Loucy (cell line): ENCODE measurements around the gene LSR.

Source experiments
- EZH2phosphoT487 ChIP-seq: fragments of 200-600 bp; IDR thresholded peaks from 2 replicates; pipeline ENCODE4 v1.6.1; 2018; ENCODE audit warnings: antibody characterized with exemption, mild to moderate bottlenecking, moderate library complexity, borderline replicate concordance
- TF ChIP-seq, protein P1 (sequence below): fragments of 200-600 bp; sonication (generic); conservative IDR thresholded peaks from 2 replicates; pipeline ENCODE4 v1.5.1; 2014; ENCODE audit warnings: mild to moderate bottlenecking, antibody characterized with exemption, low read length

DNA sequence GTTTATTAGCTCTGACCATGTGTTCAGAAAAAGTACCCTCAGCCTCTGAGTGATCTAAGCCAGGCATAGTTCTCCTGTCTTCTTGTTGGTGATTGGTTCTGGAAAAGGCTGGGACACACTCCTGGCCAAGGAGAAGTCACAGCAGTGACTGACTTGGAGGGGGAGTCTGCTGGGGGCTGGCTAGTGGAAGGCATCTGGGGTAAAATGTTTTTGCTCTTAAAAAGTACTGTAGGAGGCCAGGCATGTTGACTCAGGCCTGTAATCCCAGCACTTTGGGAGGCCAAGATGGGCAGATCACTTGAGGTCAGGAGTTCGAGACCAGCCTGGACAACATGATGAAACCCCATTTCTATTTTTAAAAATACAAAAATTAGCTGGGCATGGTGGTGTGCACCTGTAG lies 41.9 kb upstream of the LSR start:
- TF ChIP-seq, protein P1, sequence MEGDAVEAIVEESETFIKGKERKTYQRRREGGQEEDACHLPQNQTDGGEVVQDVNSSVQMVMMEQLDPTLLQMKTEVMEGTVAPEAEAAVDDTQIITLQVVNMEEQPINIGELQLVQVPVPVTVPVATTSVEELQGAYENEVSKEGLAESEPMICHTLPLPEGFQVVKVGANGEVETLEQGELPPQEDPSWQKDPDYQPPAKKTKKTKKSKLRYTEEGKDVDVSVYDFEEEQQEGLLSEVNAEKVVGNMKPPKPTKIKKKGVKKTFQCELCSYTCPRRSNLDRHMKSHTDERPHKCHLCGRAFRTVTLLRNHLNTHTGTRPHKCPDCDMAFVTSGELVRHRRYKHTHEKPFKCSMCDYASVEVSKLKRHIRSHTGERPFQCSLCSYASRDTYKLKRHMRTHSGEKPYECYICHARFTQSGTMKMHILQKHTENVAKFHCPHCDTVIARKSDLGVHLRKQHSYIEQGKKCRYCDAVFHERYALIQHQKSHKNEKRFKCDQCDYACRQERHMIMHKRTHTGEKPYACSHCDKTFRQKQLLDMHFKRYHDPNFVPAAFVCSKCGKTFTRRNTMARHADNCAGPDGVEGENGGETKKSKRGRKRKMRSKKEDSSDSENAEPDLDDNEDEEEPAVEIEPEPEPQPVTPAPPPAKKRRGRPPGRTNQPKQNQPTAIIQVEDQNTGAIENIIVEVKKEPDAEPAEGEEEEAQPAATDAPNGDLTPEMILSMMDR, result no peak
- TF ChIP-seq EZH2phosphoT487, result no peak
